MM.1S (cell line): ENCODE results near the gene FBLN7.

Source experiments
- EZH2phosphoT487 ChIP-seq: fragments of 300-600 bp; sonication (generic); IDR thresholded peaks from 2 replicates; pipeline ENCODE4 v1.6.1; 2018; ENCODE audit warnings: antibody characterized with exemption, low read length
- TF ChIP-seq, protein P1 (sequence below): fragments of 300-600 bp; sonication (generic); IDR thresholded peaks from 2 replicates; pipeline ENCODE4 v1.5.1; 2016; ENCODE audit warnings: antibody characterized with exemption, low read length, mixed read lengths

DNA sequence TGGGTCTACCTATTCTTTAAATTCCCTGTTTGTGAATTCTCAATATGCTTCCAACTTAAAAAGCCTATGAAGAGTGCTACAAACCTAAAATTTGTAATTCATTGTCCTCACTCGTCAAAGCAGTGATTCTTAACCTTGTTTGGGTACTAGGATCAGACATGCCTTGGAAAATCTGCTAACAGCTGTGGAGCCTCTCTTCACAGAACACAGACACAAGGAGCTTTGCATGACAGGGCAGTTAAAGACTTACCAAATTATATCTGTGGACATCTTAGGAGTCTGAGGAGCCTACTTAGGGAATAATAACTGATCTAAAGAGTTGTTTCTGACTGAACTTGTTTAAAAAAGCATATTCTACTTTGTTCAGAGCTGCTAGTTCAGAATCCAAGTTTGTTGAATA, 45.0 kb upstream of the FBLN7 start:
- TF ChIP-seq, protein P1, sequence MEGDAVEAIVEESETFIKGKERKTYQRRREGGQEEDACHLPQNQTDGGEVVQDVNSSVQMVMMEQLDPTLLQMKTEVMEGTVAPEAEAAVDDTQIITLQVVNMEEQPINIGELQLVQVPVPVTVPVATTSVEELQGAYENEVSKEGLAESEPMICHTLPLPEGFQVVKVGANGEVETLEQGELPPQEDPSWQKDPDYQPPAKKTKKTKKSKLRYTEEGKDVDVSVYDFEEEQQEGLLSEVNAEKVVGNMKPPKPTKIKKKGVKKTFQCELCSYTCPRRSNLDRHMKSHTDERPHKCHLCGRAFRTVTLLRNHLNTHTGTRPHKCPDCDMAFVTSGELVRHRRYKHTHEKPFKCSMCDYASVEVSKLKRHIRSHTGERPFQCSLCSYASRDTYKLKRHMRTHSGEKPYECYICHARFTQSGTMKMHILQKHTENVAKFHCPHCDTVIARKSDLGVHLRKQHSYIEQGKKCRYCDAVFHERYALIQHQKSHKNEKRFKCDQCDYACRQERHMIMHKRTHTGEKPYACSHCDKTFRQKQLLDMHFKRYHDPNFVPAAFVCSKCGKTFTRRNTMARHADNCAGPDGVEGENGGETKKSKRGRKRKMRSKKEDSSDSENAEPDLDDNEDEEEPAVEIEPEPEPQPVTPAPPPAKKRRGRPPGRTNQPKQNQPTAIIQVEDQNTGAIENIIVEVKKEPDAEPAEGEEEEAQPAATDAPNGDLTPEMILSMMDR: no peak
- TF ChIP-seq EZH2phosphoT487: no peak
